HEK293 (cell line): Measurements from ENCODE around the gene CENPX.
A peak's percentile ranks its signal among the peaks of the same experiment; 100 is the strongest.

Experiments
- CTCF ChIP-seq: fragments of 450-650 bp; formaldehyde crosslinking; IDR thresholded peaks from 2 replicates; pipeline ENCODE4 v1.5.1; 2016; ENCODE audit warnings: missing biosample characterization, missing genetic modification characterization
- FEZF1 ChIP-seq: fragments of 450-650 bp; formaldehyde crosslinking; IDR thresholded peaks from 2 replicates; pipeline ENCODE4 v1.5.1; 2016; ENCODE audit warnings: missing biosample characterization, missing genetic modification characterization
- GLIS1 ChIP-seq: fragments of 450-650 bp; formaldehyde crosslinking; IDR thresholded peaks from 2 replicates; pipeline ENCODE4 v1.5.1; 2016; ENCODE audit warnings: missing biosample characterization, missing genetic modification characterization
- KLF1 ChIP-seq: fragments of 450-650 bp; formaldehyde crosslinking; IDR thresholded peaks from 2 replicates; pipeline ENCODE4 v1.5.1; 2016; ENCODE audit warnings: missing biosample characterization, missing genetic modification characterization
- KLF7 ChIP-seq: fragments of 450-650 bp; formaldehyde crosslinking; IDR thresholded peaks from 2 replicates; pipeline ENCODE4 v1.5.1; 2016; ENCODE audit warnings: missing biosample characterization, missing genetic modification characterization, borderline replicate concordance
- MYNN ChIP-seq: fragments of 450-650 bp; formaldehyde crosslinking; IDR thresholded peaks from 2 replicates; pipeline ENCODE4 v1.5.1; 2016; ENCODE audit warnings: missing biosample characterization, missing genetic modification characterization, borderline replicate concordance
- OVOL3 ChIP-seq: fragments of 450-650 bp; formaldehyde crosslinking; IDR thresholded peaks from 2 replicates; pipeline ENCODE4 v1.5.1; 2016; ENCODE audit warnings: missing biosample characterization, missing genetic modification characterization
- SP2 ChIP-seq: fragments of 450-650 bp; formaldehyde crosslinking; IDR thresholded peaks from 2 replicates; pipeline ENCODE4 v1.5.1; 2016; ENCODE audit warnings: missing biosample characterization, missing genetic modification characterization
- SP3 ChIP-seq: fragments of 450-650 bp; formaldehyde crosslinking; IDR thresholded peaks from 2 replicates; pipeline ENCODE4 v1.5.1; 2016; ENCODE audit warnings: missing biosample characterization, missing genetic modification characterization
- TCF7L2 ChIP-seq: IDR thresholded peaks from 2 replicates; pipeline ENCODE4 v1.6.1; 2011; ENCODE audit warnings: low read depth, mild to moderate bottlenecking, inconsistent platforms, low read length, moderate library complexity, borderline replicate concordance
- YY1 ChIP-seq: fragments of 450-650 bp; formaldehyde crosslinking; IDR thresholded peaks from 2 replicates; pipeline ENCODE4 v1.5.1; 2018; ENCODE audit warnings: missing biosample characterization, missing genetic modification characterization
- ZBTB10 ChIP-seq: fragments of 450-650 bp; formaldehyde crosslinking; IDR thresholded peaks from 2 replicates; pipeline ENCODE4 v1.5.1; 2016; ENCODE audit warnings: missing biosample characterization, missing genetic modification characterization
- ZFP3 ChIP-seq: fragments of 450-650 bp; formaldehyde crosslinking; IDR thresholded peaks from 2 replicates; pipeline ENCODE4 v1.5.1; 2016; ENCODE audit warnings: low read depth, missing biosample characterization, missing genetic modification characterization
- ZNF157 ChIP-seq: fragments of 450-650 bp; formaldehyde crosslinking; IDR thresholded peaks from 2 replicates; pipeline ENCODE4 v1.5.1; 2016; ENCODE audit warnings: missing biosample characterization, missing genetic modification characterization
- ZNF324 ChIP-seq: fragments of 450-650 bp; formaldehyde crosslinking; IDR thresholded peaks from 2 replicates; pipeline ENCODE4 v1.5.1; 2016; ENCODE audit warnings: missing biosample characterization, missing genetic modification characterization
- ZNF416 ChIP-seq: fragments of 450-650 bp; formaldehyde crosslinking; IDR thresholded peaks from 2 replicates; pipeline ENCODE4 v1.5.1; 2016; ENCODE audit warnings: missing biosample characterization, missing genetic modification characterization
- ZNF623 ChIP-seq: fragments of 450-650 bp; formaldehyde crosslinking; IDR thresholded peaks from 2 replicates; pipeline ENCODE4 v1.5.1; 2016; ENCODE audit warnings: missing biosample characterization, missing genetic modification characterization
- ZNF654 ChIP-seq: fragments of 450-650 bp; formaldehyde crosslinking; IDR thresholded peaks from 2 replicates; pipeline ENCODE4 v1.5.1; 2016; ENCODE audit warnings: low read depth, missing biosample characterization, missing genetic modification characterization
- ZNF658 ChIP-seq: fragments of 450-650 bp; formaldehyde crosslinking; IDR thresholded peaks from 2 replicates; pipeline ENCODE4; 2016; ENCODE audit warnings: missing biosample characterization, missing genetic modification characterization
- ZNF664 ChIP-seq: fragments of 450-650 bp; formaldehyde crosslinking; IDR thresholded peaks from 2 replicates; pipeline ENCODE4 v1.5.1; 2016; ENCODE audit warnings: missing biosample characterization, missing genetic modification characterization
- ZNF704 ChIP-seq: fragments of 450-650 bp; formaldehyde crosslinking; IDR thresholded peaks from 2 replicates; pipeline ENCODE4 v1.5.1; 2016; ENCODE audit warnings: missing biosample characterization, missing genetic modification characterization
- ZNF776 ChIP-seq: fragments of 450-650 bp; formaldehyde crosslinking; IDR thresholded peaks from 2 replicates; pipeline ENCODE4 v1.5.0; 2017; ENCODE audit warnings: missing biosample characterization, missing genetic modification characterization, borderline replicate concordance
- ZSCAN5A ChIP-seq: fragments of 450-650 bp; formaldehyde crosslinking; IDR thresholded peaks from 2 replicates; pipeline ENCODE4 v1.5.1; 2016; ENCODE audit warnings: missing biosample characterization, missing genetic modification characterization
- TF ChIP-seq, protein P1 (sequence below): fragments of 450-650 bp; formaldehyde crosslinking; IDR thresholded peaks from 2 replicates; pipeline ENCODE4 v1.5.1; 2016; ENCODE audit warnings: missing biosample characterization, missing genetic modification characterization
- TF ChIP-seq, protein P2 (sequence below): fragments of 450-650 bp; formaldehyde crosslinking; IDR thresholded peaks from 2 replicates; pipeline ENCODE4 v1.5.1; 2016; ENCODE audit warnings: missing biosample characterization, missing genetic modification characterization, low read depth
- TF ChIP-seq, protein P3 (sequence below): fragments of 450-650 bp; formaldehyde crosslinking; IDR thresholded peaks from 2 replicates; pipeline ENCODE4 v1.5.1; 2016; ENCODE audit warnings: missing biosample characterization, missing genetic modification characterization

CENPX gene

GRCh38 chr17:82031885-82032627 lies 9.4 kb upstream of the CENPX start (continued):
- TF ChIP-seq, protein P1, sequence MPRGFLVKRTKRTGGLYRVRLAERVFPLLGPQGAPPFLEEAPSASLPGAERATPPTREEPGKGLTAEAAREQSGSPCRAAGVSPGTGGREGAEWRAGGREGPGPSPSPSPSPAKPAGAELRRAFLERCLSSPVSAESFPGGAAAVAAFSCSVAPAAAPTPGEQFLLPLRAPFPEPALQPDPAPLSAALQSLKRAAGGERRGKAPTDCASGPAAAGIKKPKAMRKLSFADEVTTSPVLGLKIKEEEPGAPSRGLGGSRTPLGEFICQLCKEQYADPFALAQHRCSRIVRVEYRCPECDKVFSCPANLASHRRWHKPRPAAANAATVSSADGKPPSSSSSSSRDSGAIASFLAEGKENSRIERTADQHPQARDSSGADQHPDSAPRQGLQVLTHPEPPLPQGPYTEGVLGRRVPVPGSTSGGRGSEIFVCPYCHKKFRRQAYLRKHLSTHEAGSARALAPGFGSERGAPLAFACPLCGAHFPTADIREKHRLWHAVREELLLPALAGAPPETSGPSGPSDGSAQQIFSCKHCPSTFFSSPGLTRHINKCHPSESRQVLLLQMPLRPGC, result no peak
- TF ChIP-seq OVOL3 (tag by site-specific recombination), result no peak
- peak; percentile 98 for TF ChIP-seq KLF1 (tag by site-specific recombination)
- TF ChIP-seq, protein P2, sequence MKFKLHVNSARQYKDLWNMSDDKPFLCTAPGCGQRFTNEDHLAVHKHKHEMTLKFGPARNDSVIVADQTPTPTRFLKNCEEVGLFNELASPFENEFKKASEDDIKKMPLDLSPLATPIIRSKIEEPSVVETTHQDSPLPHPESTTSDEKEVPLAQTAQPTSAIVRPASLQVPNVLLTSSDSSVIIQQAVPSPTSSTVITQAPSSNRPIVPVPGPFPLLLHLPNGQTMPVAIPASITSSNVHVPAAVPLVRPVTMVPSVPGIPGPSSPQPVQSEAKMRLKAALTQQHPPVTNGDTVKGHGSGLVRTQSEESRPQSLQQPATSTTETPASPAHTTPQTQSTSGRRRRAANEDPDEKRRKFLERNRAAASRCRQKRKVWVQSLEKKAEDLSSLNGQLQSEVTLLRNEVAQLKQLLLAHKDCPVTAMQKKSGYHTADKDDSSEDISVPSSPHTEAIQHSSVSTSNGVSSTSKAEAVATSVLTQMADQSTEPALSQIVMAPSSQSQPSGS (tag by site-specific recombination), result no peak
- no peak for TF ChIP-seq MYNN (tag by site-specific recombination)
- TF ChIP-seq GLIS1, result peak; percentile 75
- TF ChIP-seq YY1, result no peak
- TF ChIP-seq ZNF654, result no peak
- TF ChIP-seq CTCF (tag by site-specific recombination), result peak; percentile 29; the same call in 1 of the 2 replicates
- TF ChIP-seq KLF7 (tag by site-specific recombination), result peak; percentile 62; the same call in 1 of the 2 replicates
- TF ChIP-seq ZNF776 (tag by site-specific recombination), result no peak
- TF ChIP-seq ZNF157 (tag by site-specific recombination), result no peak
- no peak for TF ChIP-seq ZNF664 (tag by site-specific recombination)
- TF ChIP-seq SP2 (tag by site-specific recombination), result peak; percentile 70
- TF ChIP-seq ZNF416 (tag by site-specific recombination), result no peak
- TF ChIP-seq ZSCAN5A (tag by site-specific recombination), result no peak
- TF ChIP-seq ZNF658 (tag by site-specific recombination), result no peak
- TF ChIP-seq ZNF623 (tag by site-specific recombination), result no peak
- TF ChIP-seq ZNF704, result no peak
- TF ChIP-seq SP3 (tag by site-specific recombination), result peak; percentile 84
- no peak for TF ChIP-seq ZFP3 (tag by site-specific recombination)
- TF ChIP-seq, protein P3, sequence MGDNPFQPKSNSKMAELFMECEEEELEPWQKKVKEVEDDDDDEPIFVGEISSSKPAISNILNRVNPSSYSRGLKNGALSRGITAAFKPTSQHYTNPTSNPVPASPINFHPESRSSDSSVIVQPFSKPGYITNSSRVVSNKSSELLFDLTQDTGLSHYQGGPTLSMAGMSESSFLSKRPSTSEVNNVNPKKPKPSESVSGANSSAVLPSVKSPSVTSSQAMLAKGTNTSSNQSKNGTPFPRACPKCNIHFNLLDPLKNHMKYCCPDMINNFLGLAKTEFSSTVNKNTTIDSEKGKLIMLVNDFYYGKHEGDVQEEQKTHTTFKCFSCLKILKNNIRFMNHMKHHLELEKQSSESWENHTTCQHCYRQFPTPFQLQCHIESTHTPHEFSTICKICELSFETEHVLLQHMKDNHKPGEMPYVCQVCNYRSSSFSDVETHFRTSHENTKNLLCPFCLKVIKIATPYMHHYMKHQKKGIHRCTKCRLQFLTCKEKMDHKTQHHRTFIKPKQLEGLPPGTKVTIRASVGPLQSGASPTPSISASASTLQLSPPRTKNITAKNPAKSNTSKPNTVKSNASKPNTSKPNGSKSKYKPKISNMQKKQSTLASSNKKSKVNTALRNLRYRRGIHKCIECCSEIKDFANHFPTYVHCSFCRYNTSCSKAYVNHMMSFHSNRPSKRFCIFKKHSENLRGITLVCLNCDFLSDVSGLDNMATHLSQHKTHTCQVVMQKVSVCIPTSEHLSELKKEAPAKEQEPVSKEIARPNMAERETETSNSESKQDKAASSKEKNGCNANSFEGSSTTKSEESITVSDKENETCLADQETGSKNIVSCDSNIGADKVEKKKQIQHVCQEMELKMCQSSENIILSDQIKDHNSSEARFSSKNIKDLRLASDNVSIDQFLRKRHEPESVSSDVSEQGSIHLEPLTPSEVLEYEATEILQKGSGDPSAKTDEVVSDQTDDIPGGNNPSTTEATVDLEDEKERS, result no peak
- TF ChIP-seq FEZF1 (tag by site-specific recombination), result no peak
- no peak for TF ChIP-seq ZNF324
- peak; percentile 80 for TF ChIP-seq ZBTB10 (tag by site-specific recombination)
- TF ChIP-seq TCF7L2, result no peak
